GM12874 (cell line): ENCODE measurements around the gene ZSCAN1.

ENCODE experiments used
- CTCF ChIP-seq: IDR thresholded peaks from 2 replicates; pipeline ENCODE4 v1.5.1; 2011; ENCODE audit warnings: low read depth, mild to moderate bottlenecking, control low read depth, low read length, moderate library complexity; ENCODE audit not compliant: insufficient read depth

Gene ZSCAN1, protein sequence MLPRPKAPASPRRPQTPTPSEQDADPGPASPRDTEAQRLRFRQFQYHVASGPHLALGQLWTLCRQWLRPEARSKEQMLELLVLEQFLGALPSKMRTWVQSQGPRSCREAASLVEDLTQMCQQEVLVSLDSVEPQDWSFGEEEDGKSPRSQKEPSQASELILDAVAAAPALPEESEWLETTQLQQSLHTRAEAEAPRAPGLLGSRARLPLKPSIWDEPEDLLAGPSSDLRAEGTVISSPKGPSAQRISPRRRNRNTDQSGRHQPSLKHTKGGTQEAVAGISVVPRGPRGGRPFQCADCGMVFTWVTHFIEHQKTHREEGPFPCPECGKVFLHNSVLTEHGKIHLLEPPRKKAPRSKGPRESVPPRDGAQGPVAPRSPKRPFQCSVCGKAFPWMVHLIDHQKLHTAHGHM

GRCh38 chr19:58033741-58034476, at the start of gene ZSCAN1:
Gene ZSCAN1 (plus strand): TSS chr19:58034025. CDS start chr19:58037837, 3,812 bp downstream.
- TF ChIP-seq CTCF, result no peak

DNA sequence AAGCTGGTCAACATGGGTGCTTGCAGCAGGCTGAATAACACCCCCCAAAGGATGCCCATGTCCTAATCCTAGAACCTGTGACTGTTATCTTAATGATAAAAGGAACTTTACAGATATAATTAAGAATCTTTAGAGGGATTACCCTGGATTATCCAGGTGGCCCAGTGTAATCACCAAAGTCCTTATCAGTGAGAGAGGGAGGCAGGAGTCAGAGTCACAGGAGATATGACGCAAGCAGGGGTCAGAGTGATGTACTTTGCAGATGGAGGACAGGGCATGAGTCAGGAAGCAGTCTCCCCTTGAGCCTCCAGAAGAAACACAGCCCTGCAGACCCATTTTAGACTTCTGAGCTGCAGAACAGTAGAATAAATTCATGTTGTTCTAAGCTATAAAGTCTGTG, 41.0 kb upstream of the ZSCAN1 start:
- no peak for TF ChIP-seq CTCF

- TF ChIP-seq CTCF, result no peak
Observed at GRCh38 chr19:58000677-58001076, 33.1 kb upstream of the ZSCAN1 start.

DNA sequence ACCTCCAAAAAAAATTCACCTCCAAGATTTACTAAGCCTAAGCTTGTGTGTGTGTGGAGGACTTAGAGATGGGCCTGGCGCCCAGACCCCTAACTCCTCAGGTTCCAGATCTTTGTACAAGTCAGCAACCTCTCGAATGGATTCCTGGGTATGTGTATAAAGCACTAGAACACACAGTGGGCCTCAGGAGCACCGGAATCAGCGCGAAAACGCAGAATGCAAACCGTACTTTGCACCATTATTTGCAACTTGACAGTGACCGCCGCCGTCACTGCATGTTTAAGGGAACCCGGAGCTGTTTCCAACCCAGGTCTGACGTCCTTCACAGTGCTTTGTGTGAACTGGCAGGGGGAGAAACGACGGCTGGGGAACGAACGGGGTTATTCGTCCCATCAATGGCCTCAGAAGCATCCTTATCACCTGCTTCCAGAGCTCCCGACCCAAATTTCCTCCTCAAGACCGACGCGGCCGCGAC, 31.9 kb upstream of the ZSCAN1 start:
- TF ChIP-seq CTCF, result no peak

- TF ChIP-seq CTCF, result no peak
Observed at GRCh38 chr19:58002384-58003173, 31.2 kb upstream of the ZSCAN1 start, which contains the start of gene ZNF606. Gene ZNF606 (minus strand): TSS chr19:58002820. CDS start chr19:58001319, 1,501 bp downstream.

- no peak for TF ChIP-seq CTCF
Observed at GRCh38 chr19:58003174-58003828, 30.5 kb upstream of the ZSCAN1 start.

- no peak for TF ChIP-seq CTCF
Observed at GRCh38 chr19:58007285-58007684, 26.5 kb upstream of the ZSCAN1 start.
